GM19025 (cell line): ENCODE results near the gene DNAH6.
"Not testable (repeated sequence)": the region's sequence is repeated elsewhere in the genome, so short reads cannot be mapped to it uniquely, and the experiment has no call there.

Experiments
- ATAC-seq: cut with Tn5 transposase; IDR thresholded peaks from one replicate; pipeline ENCODE4 v1.9.1; 2021; ENCODE audit warnings: mild to moderate bottlenecking, low read depth, moderate library complexity; ENCODE audit not compliant: unreplicated experiment

The DNAH6 gene

GRCh38 chr2:84732897-84733778 is 216.8 kb downstream of the DNAH6 start:
- no peak for ATAC-seq

DNA sequence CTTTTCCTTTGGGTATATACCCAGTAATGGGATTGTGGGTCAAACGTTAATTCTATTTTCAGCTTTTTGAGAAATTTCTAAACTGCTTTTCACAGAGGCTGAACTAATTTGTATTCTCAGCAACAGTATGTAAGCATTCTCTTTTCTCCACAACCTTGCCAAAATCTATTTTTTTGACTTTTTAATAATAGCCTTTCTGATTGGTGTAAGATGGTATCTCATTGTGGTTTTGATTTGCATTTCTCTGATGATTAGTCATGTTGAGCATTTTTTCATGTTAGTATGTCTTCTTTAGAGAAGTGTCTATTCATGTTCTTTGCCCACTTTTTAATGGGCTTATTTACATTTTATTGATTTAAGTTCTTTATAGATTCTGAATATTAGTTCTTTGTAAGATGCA is 219.1 kb downstream of the DNAH6 start:
- no peak for ATAC-seq

- peak; percentile 93 for ATAC-seq
Observed at GRCh38 chr2:84741182-84741822, 225.0 kb downstream of the DNAH6 start.

DNA sequence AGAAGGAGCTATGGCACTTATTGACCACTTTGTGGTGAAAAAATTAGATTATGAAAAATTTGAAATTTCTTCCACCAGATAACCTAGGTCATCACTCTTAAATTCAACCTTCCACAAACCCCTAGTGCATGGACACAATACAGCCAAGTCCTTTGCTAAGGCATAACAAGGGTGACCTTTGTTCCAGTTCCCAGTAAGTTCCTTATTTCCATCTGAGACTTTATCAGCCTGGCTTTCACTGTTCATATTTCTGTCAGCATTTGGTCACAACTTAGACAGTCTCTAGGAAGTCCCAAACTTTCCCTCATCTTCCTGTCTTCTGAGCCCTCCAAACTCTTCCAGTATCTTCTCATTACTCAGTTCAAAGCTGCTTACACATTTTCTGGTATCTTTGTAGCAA is 232.0 kb downstream of the DNAH6 start:
- no peak for ATAC-seq

DNA sequence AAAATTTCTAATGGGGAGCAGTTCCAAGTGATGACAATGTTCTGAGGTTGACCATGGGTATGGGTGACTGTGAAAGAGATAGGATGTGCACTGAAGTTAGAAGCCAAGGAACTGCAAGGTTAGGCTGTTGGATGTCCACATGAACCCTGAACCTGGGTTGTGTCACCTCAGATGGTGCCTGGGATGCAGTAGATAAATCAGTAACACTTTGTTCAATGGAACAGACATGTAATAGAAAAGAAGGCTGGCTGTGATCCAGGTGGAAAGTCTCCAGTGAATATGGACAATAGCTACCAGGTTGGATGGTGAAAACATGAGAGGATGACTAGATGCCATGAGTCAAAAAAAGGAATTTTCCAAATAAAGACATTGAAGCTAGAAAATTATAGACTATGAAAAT is 233.1 kb downstream of the DNAH6 start:
- ATAC-seq = no peak

DNA sequence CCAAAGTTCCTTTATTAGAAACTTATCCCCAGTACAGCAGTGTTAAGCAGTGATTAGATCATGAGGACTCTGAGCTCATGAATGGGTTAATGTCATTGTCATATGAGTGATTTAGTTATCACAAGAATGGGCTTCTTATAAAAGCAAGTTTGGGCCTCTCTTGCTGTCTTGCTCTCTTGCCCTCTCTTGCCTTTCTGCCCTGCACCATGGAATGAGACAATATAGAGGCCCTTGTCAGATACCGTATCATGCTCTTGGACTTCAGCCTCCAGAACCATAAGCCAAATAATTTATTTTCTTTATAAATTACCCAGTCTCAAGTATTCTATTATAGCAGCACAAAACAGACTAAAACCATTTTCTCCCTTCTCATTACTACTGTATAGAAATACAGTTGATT is 238.8 kb downstream of the DNAH6 start:
- ATAC-seq = no peak

GRCh38 chr2:84757648-84758047 is 241.3 kb downstream of the DNAH6 start:
- ATAC-seq = no peak

DNA sequence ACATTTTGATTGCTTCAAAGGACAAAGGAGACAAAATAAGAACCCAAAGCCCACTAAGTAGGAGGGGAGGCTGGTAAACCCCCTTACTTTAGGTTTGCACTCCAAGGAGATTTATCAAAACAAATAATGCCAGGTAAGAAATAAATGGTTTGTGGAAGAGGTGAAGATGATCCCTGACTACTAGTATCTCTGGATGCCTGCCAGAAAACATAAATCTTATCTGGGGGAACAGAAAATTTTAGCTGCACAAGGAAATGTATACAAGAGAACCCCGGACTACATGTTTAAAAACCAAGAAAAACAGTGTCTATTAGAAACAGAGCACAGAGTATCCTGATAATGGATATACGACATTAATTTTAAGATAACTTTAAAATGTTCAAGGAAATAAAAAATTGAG is 250.5 kb downstream of the DNAH6 start:
- no peak for ATAC-seq

DNA sequence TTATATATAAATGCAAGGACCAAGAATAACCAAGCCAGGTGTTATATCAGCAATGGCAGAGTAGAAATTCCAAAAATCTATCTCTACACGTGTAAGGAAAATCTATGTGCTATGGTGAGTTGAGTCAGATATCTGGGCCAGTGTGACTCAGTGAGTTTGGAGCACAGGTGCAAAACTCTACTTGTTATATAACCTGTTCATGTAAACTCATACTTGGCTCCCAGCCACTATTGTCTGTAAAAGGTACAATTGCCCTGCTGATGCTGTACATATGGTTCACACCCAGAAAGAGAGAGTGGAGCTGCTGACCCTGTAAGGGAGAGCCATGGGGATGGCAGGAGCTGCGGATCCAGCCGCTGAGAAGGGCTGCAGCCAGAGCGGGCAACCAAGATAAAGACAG is 252.5 kb downstream of the DNAH6 start:
- no peak for ATAC-seq

DNA sequence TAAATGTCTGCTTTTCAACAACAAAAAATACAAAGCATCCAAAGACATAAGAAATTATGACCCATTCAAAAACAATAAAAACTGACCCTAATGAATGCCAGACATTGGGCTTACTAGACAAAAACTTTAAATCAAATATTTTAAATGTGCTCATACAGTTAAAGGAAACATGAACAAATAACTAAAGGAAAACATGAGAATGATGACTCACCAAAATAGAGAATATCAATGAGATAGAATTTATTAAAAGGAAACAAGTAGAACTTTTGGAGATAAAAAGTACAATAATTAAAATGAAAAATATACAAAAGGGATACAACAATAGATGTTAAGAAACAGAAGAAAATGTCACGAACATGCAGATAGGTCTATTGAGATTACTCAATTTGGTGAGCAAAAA is 254.0 kb downstream of the DNAH6 start:
- ATAC-seq = no peak

- no peak for ATAC-seq
Observed at GRCh38 chr2:84771251-84771650, 255.0 kb downstream of the DNAH6 start.

DNA sequence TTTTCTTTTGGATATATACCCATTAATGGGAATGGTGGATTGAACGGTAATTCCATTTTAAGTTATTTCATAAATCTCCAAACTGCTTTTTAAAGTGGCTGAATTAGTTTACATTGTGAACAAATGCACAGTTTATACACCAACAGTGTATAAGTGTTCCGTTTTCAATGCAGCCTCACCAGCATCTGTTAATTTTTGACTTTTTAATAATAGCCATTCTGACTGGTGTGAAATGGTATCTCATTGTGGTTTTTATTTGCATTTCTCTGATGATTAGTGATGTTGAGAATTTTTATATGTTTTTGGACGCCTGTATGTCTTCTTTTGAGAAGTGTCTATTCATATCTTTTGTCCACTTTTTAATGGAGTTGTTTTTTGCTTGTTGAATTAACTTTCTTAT is 257.3 kb downstream of the DNAH6 start:
- not testable (repeated sequence) for ATAC-seq

DNA sequence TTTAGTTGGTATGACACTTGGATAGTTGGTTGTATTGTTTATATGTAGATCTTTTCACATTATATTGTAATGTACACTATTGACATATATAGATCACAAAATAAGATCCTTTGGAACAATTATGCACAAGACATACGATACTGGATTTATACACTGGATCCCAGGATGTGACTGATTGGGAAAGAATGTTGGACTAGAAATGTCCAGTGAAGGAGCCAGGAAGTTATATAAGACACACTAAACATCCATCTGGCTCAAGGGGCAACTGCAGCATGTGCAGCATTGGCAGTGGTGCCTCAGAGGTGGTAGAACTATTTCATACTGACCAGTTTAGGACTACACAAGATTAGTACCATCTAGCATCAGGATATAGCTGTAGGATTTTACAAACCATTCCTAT is 259.7 kb downstream of the DNAH6 start:
- ATAC-seq = no peak

DNA sequence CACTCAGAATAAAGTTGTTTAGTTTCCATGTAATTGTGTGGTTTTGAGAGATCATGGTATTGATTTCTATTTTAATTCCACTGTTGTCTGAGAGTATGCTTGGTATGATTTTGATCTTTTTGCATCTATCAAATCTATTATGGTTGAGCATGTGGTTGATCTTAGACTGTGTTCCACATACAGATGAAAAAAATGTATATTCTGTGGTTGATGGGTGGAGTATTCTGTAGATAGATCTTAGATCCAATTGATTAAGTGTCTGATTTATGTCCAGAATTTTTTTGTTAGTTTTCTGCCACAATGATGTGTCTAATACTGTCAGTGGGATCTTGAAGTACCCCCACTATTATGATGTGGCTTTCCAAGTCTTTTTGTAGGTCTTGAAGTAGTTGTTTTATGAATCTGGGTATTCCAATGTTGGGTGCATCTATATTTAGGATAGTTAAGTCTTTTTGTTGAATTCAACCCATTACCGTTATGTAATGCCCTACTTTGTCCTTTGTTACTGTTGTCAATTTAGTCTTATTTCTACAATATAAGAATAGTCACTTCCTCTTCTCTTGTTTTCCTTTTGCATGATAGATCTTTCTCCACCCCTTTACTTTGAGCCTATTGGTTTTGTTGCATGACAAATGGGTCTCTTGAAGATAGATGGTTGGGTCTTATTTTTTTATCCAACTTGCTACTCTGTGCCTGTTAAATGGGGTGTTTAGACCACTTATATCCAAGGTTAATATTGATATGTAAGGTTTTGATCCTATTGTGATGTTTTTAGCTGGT is 262.8 kb downstream of the DNAH6 start:
- no peak for ATAC-seq

DNA sequence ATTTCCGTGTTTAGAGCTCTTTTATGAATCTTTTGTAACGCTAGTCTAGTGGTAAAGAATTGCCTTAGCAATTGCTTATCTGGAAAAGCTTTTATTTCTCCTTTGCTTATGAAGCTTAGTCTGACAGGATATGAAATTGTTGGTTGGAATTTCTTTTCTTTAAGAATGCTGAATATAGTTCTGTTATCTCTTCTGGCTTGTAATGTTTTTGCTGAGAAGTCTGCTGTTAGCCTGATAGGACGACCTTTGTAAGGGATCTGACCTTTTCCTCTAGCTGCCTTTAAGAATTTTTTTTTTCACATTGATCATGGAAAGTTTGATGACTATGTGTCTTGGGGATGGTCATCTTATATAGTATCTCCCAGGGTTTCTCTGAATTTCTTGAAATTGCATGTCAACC is 263.5 kb downstream of the DNAH6 start:
- no peak for ATAC-seq

- ATAC-seq = no peak
Observed at GRCh38 chr2:84781942-84782716, 265.8 kb downstream of the DNAH6 start.

GRCh38 chr2:84782717-84783442 is 266.6 kb downstream of the DNAH6 start:
- ATAC-seq = no peak

DNA sequence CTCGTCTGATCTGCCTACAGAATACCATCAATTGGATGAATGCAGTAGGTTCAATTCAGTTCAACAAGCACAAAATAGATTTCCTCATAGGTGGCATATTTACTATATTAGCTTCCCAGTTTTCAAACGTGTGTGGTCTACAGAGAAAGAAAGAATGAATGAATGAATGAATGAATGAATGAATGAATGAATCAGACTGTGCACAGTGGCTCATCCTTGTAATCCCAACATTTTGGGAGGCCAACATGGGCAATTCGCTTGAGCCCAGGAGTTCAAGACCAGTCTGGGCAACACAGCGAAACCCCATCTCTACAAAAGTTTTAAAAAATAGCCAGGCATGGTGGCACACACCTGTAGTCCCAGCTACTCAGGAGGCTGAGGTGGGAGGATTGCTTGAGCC is 269.7 kb downstream of the DNAH6 start:
- no peak for ATAC-seq

DNA sequence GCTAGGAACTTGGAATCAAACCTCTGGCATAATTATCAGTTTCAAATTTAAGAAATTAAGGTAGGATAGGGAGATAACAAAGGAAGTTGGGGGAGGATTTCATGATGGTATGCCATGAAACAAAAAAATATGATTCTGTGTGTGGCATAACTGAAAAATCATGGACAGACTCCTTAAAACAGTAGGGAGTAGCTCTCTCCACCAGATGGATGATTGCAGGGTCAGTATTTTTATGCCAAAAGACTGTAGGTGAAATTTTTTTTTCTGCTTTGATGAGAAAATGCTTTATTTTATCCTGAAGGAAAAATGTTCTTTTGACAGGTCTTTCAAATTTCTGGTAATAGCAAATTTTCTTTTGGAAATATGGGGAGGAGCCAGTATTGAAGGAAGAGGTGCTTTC is 270.3 kb downstream of the DNAH6 start:
- ATAC-seq = no peak

DNA sequence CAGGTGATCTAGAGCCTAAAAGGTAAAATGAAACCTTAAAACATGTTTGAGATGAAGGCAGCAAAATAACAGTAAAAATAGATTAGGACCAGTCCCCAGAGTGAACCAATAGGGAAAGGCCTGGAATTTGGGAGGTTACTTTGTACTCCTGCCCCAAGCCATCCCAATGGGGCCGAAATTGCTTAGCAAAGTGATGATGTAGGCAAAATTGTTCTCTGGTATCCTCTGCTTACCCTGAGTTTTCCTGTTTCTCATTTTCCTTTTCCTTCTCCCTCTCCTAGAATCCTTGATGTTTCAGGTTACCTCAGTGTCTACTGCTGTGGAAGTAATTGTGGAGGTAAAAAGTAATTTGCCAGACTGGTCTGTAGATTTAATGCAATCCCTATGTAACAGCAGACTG is 271.7 kb downstream of the DNAH6 start:
- no peak for ATAC-seq
